HL-60 (cell line): Measurements from ENCODE around the gene TMEM201.

ENCODE experiments used
- GABPA ChIP-seq: IDR thresholded peaks from 2 replicates; pipeline ENCODE4 v1.6.1; 2012; ENCODE audit warnings: low read depth
- POLR2AphosphoS5 ChIP-seq: IDR thresholded peaks from 2 replicates; pipeline ENCODE4 v1.6.1; 2012; ENCODE audit warnings: low read depth
- SPI1 ChIP-seq: IDR thresholded peaks from 2 replicates; pipeline ENCODE4 v1.6.1; 2012; ENCODE audit warnings: low read depth, mild to moderate bottlenecking, borderline replicate concordance
- TF ChIP-seq, protein P1 (sequence below): IDR thresholded peaks from one replicate; pipeline ENCODE4 v1.5.1; 2011; ENCODE audit warnings: low read length, control low read depth, inconsistent platforms; ENCODE audit not compliant: insufficient read depth
- TF ChIP-seq, protein P2 (sequence below): IDR thresholded peaks from 2 replicates; pipeline ENCODE4 v1.6.1; 2012; ENCODE audit warnings: low read depth; ENCODE audit not compliant: insufficient replicate concordance

DNA sequence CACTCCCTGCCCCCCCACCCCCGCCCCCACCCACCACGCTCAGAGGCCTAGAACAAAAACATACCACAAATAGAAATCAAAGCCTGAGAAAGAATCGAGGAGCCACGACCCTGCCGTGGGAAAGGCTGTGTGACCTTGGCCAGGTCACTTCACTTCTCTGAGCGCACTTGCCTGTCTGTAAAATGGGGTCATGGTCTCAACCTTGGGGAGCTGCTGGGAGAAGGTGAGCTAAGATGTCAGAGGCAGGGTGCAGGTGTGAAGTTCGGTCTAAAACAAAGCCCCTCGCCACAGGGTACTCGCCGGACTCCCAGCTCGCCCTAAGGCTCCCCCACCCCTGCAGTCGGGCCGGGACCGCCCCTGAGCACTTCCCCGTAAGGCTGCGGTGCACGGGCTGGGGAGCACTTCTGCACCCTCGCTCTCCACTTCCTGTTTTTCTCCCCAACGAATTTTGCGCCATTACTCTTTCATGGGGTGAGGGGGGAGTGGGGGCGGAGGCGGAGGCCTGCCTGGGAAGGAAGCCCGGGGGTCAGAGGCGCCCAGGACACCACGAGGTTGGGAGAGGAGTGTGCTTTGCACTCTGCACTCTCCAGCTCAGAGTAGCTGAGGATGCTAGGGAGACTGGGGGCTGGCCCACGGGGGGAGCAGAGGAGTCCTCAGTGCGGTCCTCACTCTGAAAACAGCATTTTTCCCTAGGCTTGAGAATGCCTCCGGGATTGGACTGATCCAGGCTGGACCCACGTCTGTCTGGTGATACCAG lies 40.9 kb downstream of the TMEM201 start:
- TF ChIP-seq, protein P1, sequence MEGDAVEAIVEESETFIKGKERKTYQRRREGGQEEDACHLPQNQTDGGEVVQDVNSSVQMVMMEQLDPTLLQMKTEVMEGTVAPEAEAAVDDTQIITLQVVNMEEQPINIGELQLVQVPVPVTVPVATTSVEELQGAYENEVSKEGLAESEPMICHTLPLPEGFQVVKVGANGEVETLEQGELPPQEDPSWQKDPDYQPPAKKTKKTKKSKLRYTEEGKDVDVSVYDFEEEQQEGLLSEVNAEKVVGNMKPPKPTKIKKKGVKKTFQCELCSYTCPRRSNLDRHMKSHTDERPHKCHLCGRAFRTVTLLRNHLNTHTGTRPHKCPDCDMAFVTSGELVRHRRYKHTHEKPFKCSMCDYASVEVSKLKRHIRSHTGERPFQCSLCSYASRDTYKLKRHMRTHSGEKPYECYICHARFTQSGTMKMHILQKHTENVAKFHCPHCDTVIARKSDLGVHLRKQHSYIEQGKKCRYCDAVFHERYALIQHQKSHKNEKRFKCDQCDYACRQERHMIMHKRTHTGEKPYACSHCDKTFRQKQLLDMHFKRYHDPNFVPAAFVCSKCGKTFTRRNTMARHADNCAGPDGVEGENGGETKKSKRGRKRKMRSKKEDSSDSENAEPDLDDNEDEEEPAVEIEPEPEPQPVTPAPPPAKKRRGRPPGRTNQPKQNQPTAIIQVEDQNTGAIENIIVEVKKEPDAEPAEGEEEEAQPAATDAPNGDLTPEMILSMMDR: no peak
- TF ChIP-seq POLR2AphosphoS5 (peak; percentile 49), GABPA (no peak), SPI1 (peak; percentile 100)
- TF ChIP-seq, protein P2, sequence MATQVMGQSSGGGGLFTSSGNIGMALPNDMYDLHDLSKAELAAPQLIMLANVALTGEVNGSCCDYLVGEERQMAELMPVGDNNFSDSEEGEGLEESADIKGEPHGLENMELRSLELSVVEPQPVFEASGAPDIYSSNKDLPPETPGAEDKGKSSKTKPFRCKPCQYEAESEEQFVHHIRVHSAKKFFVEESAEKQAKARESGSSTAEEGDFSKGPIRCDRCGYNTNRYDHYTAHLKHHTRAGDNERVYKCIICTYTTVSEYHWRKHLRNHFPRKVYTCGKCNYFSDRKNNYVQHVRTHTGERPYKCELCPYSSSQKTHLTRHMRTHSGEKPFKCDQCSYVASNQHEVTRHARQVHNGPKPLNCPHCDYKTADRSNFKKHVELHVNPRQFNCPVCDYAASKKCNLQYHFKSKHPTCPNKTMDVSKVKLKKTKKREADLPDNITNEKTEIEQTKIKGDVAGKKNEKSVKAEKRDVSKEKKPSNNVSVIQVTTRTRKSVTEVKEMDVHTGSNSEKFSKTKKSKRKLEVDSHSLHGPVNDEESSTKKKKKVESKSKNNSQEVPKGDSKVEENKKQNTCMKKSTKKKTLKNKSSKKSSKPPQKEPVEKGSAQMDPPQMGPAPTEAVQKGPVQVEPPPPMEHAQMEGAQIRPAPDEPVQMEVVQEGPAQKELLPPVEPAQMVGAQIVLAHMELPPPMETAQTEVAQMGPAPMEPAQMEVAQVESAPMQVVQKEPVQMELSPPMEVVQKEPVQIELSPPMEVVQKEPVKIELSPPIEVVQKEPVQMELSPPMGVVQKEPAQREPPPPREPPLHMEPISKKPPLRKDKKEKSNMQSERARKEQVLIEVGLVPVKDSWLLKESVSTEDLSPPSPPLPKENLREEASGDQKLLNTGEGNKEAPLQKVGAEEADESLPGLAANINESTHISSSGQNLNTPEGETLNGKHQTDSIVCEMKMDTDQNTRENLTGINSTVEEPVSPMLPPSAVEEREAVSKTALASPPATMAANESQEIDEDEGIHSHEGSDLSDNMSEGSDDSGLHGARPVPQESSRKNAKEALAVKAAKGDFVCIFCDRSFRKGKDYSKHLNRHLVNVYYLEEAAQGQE: no peak
